GM08714 (cell line): Measurements from ENCODE around the gene TBRG1.
A peak's percentile ranks its signal among the peaks of the same experiment; 100 is the strongest.

Experiments
- H3K4me3 ChIP-seq: fragments of 200-500 bp; sonication (Bioruptor generic); 2 replicates; pipeline ENCODE4 v1.5.1; 2014; ENCODE audit warnings: mild to moderate bottlenecking, low read length, inconsistent platforms
- ZNF274 ChIP-seq: IDR thresholded peaks from 2 replicates; pipeline ENCODE4 v1.6.1; 2012; ENCODE audit warnings: mild to moderate bottlenecking, low read depth, low read length

The TBRG1 gene

DNA sequence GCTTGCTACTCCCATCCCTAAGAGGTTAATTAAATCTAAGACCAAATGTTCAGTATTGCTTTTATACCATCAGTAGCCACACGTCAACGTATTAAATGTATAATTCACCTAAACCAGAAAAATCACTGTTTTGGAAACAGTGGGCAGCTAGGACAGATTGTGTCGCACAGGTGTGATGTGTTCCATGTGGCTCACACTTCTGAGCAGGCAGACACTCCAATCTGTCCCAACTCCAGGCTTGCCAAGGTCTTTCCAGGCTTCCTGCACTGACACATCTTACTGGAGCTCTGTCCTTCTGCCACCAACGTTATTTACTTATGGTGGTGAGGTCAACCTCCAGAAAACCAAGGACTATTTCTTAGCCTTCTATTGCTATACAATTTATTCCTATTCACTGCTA lies 39.4 kb downstream of the TBRG1 start:
- no peak for TF ChIP-seq ZNF274
- H3K4me3 ChIP-seq, result no peak overlapping the region

DNA sequence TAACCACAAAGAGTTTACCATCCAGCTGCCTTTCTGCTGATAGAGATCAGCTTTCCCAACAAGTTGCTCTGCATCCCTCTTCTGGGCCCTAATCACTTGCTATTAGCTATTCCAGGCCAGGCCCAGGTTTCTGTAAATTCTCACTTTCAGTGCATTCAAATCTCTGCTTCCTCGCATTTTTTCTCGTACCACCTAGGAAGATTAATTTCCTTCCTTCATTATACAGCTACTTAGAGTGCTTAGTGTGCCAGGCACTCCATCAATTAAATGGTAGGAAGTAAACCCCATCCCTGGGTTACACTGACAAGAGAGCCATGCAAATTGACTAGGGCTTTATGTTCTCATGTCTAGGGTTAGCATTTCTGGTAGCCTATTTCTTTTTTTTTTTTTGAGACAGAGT lies 41.2 kb downstream of the TBRG1 start:
- no peak overlapping the region for H3K4me3 ChIP-seq
- TF ChIP-seq ZNF274, result no peak

DNA sequence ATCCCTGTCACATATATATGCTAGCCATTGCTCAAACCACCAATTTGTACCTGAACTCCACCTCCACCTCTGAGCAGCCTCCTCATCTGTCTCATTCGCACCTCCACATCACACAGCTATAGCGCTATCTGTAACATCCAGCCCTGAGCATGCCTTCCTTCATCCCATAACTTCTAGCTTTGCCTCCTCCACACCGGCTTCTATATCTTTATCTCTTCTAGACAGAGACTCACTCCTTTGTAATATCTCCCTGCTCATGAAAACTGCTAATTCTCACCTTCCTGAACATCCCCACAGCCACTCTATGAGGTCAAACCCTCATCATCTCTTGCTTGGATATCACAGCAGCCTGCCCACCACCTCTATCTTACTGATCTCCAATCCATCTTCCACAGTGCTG lies 44.9 kb downstream of the TBRG1 start:
- H3K4me3 ChIP-seq, result no peak overlapping the region
- no peak for TF ChIP-seq ZNF274

DNA sequence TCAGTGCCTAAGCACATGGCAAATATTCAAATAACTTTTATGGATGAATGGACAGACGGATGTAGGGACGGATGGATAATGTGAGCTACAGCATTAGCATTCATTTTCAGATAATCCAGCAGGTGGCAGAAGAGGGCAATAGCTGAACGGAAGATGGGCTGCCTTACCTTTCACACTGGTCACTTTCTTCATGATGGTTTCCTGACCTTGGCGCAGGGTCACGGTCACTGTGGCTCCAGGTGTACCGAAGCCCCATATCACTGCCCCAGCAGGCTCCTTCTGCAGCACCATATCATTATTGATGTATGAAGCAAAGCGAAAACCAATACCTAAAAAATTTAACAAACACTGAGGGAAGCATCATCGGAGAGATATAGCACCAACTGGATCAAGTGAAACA lies 46.5 kb downstream of the TBRG1 start:
- TF ChIP-seq ZNF274, result no peak
- H3K4me3 ChIP-seq, result no peak overlapping the region

DNA sequence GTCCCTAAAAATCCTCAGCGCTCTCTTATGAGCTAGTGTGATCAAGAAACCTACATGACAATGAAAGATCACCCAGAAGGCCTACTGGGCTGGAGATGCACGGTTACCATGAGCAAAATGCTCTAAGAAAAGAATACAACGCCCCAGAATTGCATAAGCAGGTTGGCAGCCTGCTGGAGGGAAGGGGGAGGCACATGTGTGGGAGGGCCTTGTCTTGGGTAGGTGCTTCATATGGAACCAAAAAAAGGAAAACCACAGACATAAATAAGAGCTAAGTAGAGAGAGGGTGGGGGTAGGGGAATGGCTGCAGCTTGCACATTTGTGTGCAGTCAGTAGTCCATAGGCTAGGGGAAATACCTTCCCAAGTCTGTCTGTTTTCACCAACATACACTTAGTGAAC lies 48.1 kb downstream of the TBRG1 start:
- H3K4me3 ChIP-seq, result no peak overlapping the region
- no peak for TF ChIP-seq ZNF274

DNA sequence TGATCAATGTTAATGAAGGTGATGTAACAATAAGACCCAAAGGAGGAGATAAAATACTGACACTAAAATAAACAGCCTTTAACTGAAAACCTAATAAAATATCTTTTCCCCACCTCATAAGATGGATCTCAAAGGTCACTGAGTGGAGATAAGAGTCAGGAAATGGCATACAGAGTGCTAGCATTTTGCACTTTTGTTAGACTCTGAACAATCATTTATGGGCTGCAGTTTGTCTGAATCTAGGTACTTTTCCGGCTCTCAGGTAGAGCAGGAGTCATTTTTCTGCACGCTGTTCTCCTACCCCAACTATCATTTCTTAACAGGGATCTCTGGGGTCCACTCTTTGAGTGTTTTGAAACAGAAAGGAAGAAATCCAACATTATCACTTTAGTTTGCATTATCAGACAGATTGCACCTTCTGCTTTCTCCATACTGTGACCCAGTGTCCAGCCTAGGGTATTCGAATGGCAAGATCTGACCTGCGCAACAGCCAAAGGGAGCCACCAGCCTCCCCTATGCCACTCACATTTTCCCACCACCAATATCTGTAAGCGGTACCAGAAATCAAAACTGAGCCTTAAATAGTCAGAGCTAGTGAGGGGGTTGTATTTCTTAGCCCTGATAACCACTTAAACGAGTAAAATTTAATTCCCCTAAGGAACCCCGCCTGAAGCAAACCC lies 50.0 kb downstream of the TBRG1 start:
- peak overlapping the region; percentile 78; the same call in 1 of the 2 replicates for H3K4me3 ChIP-seq
- no peak for TF ChIP-seq ZNF274

DNA sequence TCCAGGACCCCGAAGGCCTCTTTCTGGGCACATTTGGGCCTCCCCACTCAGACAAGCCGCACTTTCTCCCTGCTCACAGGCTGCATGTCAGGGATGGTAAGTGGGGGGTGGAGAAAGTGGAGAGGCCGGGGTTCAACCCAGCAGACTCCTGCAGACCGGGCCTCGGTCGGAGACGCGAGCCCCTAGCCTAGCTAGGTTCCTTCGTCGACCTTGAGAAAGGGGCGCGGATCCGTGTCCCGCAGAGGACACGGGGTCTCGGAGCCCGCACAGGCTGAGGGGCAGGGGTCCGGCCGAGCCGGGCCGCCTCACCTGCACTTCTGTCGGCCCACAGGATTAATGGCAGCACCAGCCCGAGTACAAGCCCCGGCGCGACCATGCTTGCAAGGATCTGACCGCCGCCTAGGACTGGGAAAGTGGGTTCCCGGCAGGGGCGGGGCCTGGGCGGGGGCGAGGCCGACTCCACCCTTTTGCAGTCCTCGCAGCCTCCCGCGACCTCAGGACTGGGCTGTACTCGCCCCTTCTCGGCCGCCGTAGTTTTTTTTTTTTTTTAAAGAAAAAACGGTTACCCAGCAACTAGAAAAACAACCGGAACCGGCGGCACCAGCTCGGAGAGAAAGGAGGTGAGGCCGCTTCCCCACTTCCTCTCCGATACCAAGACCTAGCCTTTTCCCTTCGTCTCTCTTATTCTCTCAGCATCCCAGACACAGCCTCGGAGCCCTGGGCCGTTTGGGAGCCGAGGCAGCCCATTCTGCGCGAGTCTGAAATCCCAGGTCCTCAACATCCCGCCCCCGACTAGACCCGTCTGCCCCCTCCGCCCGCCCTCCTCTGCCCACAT lies 50.9 kb downstream of the TBRG1 start, which contains the start of the genes SIAE and SPA17:
Gene SIAE (minus strand): TSS at position 407 of the 835 bp plus-strand sequence. CDS start 31 bp downstream, at position 376.
Gene SPA17 (plus strand): TSS at position 572 of the 835 bp plus-strand sequence. CDS start 1,361 bp downstream, outside the sequence.
- H3K4me3 ChIP-seq, result peak within 1 kb of the TSS; percentile 78
- TF ChIP-seq ZNF274, result no peak

DNA sequence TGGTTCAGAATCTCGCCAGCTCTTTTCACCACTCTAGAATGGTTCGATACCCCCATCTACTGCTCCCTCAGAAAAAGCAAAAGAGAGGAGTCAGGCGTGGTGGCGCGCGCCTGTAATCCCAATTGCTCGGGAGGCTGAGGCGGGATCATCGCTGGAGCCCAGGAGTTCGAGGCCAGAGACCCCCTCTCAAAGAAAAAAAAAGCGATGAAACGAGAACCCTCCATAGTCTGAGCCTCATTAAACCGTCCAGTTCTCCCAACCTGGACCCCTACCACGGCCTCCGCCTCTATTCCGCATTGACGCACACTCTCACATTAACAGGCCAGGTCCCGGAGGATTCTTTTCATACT lies 51.5 kb downstream of the TBRG1 start:
- H3K4me3 ChIP-seq, result peak overlapping the region; percentile 78
- no peak for TF ChIP-seq ZNF274

DNA sequence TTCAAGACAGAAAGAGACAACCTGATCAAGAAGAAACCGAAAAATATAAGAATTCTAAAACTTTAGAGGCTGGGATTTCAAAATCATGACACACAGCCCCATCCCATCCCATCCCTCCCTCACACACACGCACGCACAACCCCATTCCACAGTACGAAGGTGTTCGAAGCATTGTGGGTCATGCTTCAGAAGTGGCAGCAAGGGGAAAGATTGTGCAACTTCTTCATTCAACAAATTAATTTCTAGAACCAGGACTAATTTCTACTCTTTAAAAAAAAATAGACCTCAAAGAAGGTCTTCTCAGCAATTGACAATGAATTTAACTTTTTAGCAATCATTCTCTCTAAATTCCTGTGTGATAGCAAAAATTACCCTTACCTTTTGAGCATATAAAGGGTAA lies 51.9 kb downstream of the TBRG1 start:
- H3K4me3 ChIP-seq, result peak overlapping the region; percentile 78; the same call in 1 of the 2 replicates
- no peak for TF ChIP-seq ZNF274

DNA sequence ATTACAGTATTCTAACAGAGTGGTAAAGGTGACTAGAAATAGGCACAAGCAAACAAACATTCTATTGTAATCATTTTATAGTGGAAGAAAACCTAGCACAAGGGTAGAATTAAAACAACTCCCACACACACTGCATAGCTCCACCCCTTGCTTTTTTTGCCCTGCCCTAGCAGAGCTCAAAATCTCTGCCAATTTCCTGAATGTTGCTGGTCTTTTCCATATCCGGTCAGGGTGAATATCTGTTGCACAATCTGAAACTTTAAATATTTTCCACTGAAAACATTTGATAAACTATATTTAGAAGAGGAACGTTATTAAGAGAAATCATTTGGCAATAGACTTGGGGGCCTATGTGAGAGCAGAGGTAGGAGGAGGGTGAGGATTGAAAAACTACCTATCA lies 53.7 kb downstream of the TBRG1 start:
- no peak overlapping the region for H3K4me3 ChIP-seq
- TF ChIP-seq ZNF274, result no peak

DNA sequence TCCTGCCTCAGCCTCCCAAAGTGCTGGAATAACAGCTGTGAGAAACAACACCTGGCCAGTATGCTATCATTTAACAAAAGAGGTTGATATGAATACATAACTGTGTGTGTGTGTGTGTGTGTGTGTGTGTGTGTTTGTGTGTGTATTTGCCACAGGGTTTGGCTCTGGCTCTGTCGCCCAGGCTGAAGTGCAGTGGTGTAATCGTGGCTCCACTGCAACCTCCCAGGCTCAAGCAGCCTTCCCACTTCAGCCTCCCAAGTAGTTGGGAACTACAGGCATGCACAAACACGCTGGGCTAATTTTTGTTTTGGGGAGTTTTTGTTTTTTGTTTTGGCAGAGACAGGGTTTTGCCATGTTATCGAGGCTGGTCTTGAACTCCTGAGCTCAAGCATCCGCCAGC lies 55.8 kb downstream of the TBRG1 start:
- no peak for TF ChIP-seq ZNF274

DNA sequence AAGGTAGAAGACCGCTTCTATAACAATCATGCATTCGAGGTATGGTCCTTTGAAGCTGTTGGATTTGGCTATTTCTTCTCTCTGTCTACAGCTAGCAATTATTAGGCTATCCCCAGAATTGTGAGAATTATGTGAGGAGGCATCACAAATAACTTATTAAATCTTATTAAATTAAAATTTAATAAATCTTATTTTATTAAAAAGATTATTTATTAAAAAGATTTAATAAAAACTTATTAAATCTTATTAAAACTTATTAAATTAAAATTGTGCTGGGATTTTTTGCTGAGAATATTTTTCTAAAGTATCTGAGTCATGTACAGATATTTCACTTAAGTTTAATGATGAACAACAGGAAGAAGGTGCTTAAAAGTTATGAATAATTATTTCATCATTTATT lies 58.8 kb downstream of the TBRG1 start:
- no peak for TF ChIP-seq ZNF274

More for the DNA sequence above, 55.8 kb downstream of the TBRG1 start:
- no peak overlapping the region for H3K4me3 ChIP-seq

DNA sequence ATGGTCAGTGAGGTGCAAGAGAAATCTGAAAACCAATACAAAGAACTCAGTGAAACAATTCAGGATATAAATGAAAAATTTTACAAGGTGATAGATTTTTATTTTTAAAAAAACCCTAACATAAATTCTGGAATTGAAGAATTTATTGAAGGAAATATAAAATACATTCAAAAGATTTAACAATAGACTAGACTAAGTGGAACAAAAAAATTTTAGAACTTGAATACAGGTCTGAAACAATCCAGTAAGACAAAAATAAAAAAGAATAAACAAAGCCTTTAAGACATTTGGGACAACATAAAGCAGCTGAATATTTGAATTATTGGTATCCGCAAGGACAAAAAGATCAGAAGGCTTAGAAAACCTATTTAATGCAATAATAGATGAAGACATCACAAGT lies 59.8 kb downstream of the TBRG1 start:
- no peak for TF ChIP-seq ZNF274

More for the DNA sequence above, 58.8 kb downstream of the TBRG1 start:
- no peak overlapping the region for H3K4me3 ChIP-seq

More for the DNA sequence above, 59.8 kb downstream of the TBRG1 start:
- no peak overlapping the region for H3K4me3 ChIP-seq
